GM18505 (cell line): Measurements from ENCODE around the gene AADAT.
"Not testable (repeated sequence)": the region's sequence is repeated elsewhere in the genome, so short reads cannot be mapped to it uniquely, and the experiment has no call there.

ENCODE experiments used
- ATAC-seq: cut with Tn5 transposase; IDR thresholded peaks from one replicate; pipeline ENCODE4 v1.9.1; 2021; ENCODE audit not compliant: unreplicated experiment
- POLR2A ChIP-seq: IDR thresholded peaks from 4 replicates; pipeline ENCODE4 v1.6.1; 2011; ENCODE audit warnings: borderline replicate concordance; ENCODE audit not compliant: insufficient read depth, insufficient read length; ENCODE audit errors: extremely low read depth

Gene AADAT

DNA sequence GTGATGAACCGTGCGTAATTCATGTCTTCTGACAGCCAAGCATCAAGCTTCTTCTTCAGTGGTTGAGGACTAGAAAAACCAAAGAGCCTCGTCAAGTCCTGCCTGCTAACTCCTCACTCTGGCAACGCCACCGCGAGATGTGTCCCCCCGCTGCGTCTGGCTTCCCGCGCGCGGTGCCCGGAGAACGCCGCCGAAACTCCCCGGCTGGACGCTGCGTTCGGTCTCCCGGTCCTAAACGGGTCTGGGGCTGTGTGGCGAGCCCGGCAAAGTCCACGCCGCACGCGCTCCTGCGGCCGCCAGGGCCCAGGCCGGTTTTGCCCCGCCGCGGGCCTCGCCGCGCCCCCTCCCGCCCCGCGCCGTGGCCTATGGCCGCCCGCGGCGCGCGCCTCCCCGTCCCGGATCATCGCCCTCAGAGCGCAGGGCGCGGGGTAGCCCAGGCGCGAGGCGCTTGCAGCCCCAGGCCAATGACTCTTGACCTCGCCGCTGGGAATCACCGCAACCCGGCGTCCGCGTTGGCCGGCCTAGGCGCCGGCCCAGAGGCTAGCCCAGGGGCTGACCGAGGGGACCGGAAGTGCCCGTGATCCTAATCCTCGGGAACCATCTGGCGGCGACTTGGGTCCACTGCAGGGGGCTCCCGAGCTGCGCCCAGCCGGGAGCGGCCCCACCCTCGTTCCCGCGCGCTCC, at the start of gene AADAT:
TSS of gene AADAT (minus strand) at position 289 of the 684 bp plus-strand sequence. CDS start at position 23, 266 bp downstream.
- TF ChIP-seq POLR2A, result no peak
- ATAC-seq, result peak; percentile 77

- ATAC-seq, result peak; percentile 93
- TF ChIP-seq POLR2A, result no peak
Observed at GRCh38 chr4:170138580-170139194, 48.9 kb upstream of the AADAT start.

DNA sequence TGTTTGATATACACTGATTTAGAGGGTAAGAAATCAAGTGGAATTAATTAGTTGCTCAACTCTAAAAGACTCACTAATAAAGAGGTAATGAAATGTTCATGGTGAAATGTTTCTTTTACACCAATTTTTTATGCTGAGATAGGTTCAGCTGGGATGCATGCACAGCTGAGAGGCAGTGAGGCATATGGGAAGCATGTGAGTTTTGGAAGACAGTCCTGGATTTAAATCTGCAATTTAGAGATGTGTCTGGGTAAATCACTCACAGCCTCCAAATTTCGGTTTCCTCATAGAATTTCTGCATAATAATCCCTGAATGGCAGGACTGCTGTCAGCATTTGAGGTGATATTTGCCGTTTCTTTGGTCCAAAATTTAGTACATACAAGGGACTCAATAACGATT, 48.2 kb upstream of the AADAT start:
- no peak for ATAC-seq
- no peak for TF ChIP-seq POLR2A

DNA sequence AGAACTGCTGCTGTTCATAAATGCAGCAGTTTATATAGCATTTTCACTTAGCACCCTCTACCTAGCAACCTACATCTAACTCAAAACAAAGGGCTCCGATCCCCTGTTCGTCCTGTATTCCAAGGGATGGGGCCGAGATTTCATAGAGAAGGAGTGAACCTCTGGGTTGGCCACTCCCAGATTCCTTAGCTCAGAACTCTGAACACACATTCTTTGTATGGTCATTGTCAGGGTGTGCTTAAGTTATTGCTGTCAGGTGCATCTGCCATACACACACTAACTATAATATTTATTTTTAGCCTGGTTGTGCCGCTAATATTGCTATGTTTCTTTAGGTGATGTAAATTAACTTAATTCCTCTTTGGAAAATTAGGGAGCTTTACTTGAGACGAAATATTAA, 47.7 kb upstream of the AADAT start:
- no peak for ATAC-seq
- TF ChIP-seq POLR2A, result no peak

- TF ChIP-seq POLR2A, result no peak
- ATAC-seq, result no peak
Observed at GRCh38 chr4:170134821-170135220, 45.1 kb upstream of the AADAT start.

GRCh38 chr4:170128219-170128804, 38.6 kb upstream of the AADAT start:
- no peak for TF ChIP-seq POLR2A
- no peak for ATAC-seq

DNA sequence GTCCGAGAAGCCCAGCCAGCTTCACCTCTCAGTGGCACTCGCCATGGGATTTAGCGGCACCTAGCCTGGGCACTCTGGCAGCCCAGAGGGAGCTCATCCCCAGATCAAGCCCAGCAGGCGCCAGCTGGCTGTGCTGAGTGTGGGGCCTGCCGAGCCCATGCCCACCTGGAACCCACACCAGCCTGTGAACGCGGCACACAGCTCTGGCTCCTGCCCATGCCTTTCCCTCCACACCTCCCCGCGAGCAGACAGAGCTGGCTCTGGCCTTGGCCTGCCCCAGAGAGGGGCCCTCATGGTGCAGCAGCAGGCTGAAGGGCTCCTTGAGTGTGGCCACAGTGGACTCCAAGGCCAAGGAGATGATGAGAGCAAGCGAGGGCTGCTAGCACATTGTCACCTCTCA, 38.0 kb upstream of the AADAT start:
- no peak for TF ChIP-seq POLR2A
- no peak for ATAC-seq

GRCh38 chr4:170124406-170124805, 34.6 kb upstream of the AADAT start:
- TF ChIP-seq POLR2A, result no peak
- ATAC-seq, result no peak

- no peak for TF ChIP-seq POLR2A
- no peak for ATAC-seq
Observed at GRCh38 chr4:170122252-170122651, 32.5 kb upstream of the AADAT start.

- ATAC-seq, result no peak
- no peak for TF ChIP-seq POLR2A
Observed at GRCh38 chr4:170114636-170115035, 24.9 kb upstream of the AADAT start.

DNA sequence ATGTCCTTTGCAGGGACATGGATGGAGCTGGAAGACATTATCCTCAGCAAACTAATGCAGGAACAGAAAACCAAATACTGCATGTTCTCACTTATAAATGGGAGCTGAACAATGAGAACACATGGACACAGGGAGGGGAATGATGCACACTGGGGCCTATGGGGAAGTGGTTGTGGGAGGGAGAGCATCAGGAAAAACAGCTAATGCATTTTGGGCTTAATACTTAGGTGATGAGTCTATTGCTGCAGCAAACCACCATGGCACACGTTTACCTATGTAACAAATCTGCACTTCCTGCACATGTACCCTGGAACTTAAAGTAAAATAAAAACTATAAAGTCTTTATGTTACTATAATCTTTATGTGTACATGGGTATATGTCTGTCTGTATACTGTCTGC, 24.4 kb upstream of the AADAT start:
- ATAC-seq, result not testable (repeated sequence)

DNA sequence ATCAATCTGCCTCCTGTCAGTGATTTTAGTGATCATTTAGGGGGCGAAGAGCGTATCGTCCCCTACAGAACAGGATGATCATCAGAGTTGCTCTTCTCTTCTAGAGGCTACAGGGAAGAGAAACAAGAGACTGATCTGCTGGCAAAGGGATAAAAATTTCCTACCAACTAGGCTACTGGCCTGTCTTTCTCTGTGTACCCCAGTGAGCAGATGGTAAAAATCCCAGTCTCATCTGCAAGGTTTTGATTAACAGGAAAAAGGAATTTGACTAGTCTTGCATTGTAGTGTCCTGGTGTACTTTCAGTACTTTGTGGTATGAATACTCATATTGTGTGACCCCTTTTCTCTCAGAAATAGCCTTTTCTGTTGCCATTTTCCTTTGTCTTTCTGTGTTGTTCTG, 21.8 kb upstream of the AADAT start:
- ATAC-seq, result no peak
- no peak for TF ChIP-seq POLR2A

- no peak for TF ChIP-seq POLR2A
- ATAC-seq, result no peak
Observed at GRCh38 chr4:170111085-170111484, 21.3 kb upstream of the AADAT start.

- TF ChIP-seq POLR2A, result no peak
- ATAC-seq, result no peak
Observed at GRCh38 chr4:170110285-170110672, 20.5 kb upstream of the AADAT start.
